Ovary (tissue), 9 donors: ENCODE measurements around the gene MYL4. TPM values are rescaled to one million over a fixed set of nuclear protein-coding genes. Genes with fewer than 3 reads are reported as not detected.

ENCODE experiments used
- DNase-seq, 5 donors: peaks; one replicate each; pipeline ENCODE4 v3.0.0-alpha.2; 2019 to 2020
- H3K27ac ChIP-seq, 2 donors: fragments of 200-600 bp; one replicate each; pipeline versions ENCODE4 v1.5.1 to v1.8.0; 2019 to 2022
- H3K27me3 ChIP-seq: fragments of 200-600 bp; one replicate; pipeline ENCODE4 v1.8.0; 2022
- H3K36me3 ChIP-seq: fragments of 200-600 bp; sonication (generic); one replicate; pipeline ENCODE4 v1.5.1; 2019
- H3K4me1 ChIP-seq: one replicate; pipeline ENCODE4 v1.8.1; 2013; ENCODE audit warnings: mild to moderate bottlenecking, moderate library complexity; ENCODE audit not compliant: insufficient read depth
- H3K4me3 ChIP-seq: fragments of 200-600 bp; sonication (generic); one replicate; pipeline ENCODE4 v1.5.1; 2017
- H3K9me3 ChIP-seq, 2 donors: fragments of 200-600 bp in 1 of 2; sonication (generic) in 1 of 2; one replicate each; pipeline versions ENCODE4 v1.5.1 to v1.8.1; 2013 to 2019; ENCODE audit warnings: mild to moderate bottlenecking in 1 of 2, moderate library complexity in 1 of 2
- EP300 ChIP-seq: sonication (generic); formaldehyde crosslinking; IDR thresholded peaks from one replicate; pipeline ENCODE4 v1.6.1; 2017; ENCODE audit warnings: antibody characterized with exemption
- POLR2A ChIP-seq: fragments of 450-650 bp; IDR thresholded peaks from one replicate; pipeline ENCODE4 v1.6.1; 2017; ENCODE audit warnings: antibody characterized with exemption, mild to moderate bottlenecking, moderate library complexity
- whole genome bisulfite sequencing, 3 donors: extraction: QIAGEN DNeasy Blood & Tissue Kit in 1 of 3; methylation state at CpG; one replicate each; pipeline versions ENCODE4 v1.1.5 to v1.1.7; 2013 to 2017; 5-methylcytosine and 5-hydroxymethylcytosine counted together
- intact Hi-C, 4 donors: fragments of 100-400 bp; cut with DNase I; formaldehyde crosslinking; loops; one replicate each; pipeline versions ENCODE4 v1.11.0 to v1.15.1; 2022 to 2023
- polyA plus RNA-seq, 2 donors: library from polyadenylated mRNA; stranded (reverse); fragments of 200-250 nt in 1 of 2; fragments of 350-450 nt in 1 of 2; fragmentation: Illumina TruSeq in 1 of 2; extraction: RNeasy Lipid Tissue Mini Kit (QIAGEN cat#74804) in 1 of 2; gene quantifications; one replicate each; pipeline ENCODE4 v1.2.3, GENCODE V29; 2013 to 2014
- total RNA-seq, 7 donors: library from RNA; depleted of rRNA in 2 of 7; stranded (reverse); fragments of >200 nt in 2 of 7; fragmentation: NEBNext Ultra II Directional in 3 of 7; extraction: Animal tissue kit (Norgen Biotek cat#: 25700) in 3 of 7; gene quantifications; one replicate each; pipeline versions ENCODE4 v1.1.0 to v1.2.4, GENCODE V29; 2016 to 2023
- TF ChIP-seq, protein P1 (sequence below), 3 donors: fragments of 450-650 bp in 2 of 3; fragments of 200-600 bp in 1 of 3; IDR thresholded peaks; one replicate each; pipeline versions ENCODE4 v1.5.1 to v1.8.0; 2016 to 2022; ENCODE audit warnings: antibody characterized with exemption in 3 of 3, mild to moderate bottlenecking in 1 of 3
- donor health status: DM: no; HTN: no; CAD: no; lungs with moderate emphysema.
- donor health status: DM: no; HTN: no; CAD: no.
- donor health status: Bipolar disorder and iron deficiency.
- donor health status: DM: yes; HTN: yes; CAD: no.
- donor health status: DM: no; HTN: no; CAD: no.
- donor health status: DM: yes; HTN: yes; CAD: no.

Gene MYL4
- total and polyA plus RNA-seq, 9 donors = 0.28 to 0.79 (median 0.37) TPM; not detected in 5

DNA sequence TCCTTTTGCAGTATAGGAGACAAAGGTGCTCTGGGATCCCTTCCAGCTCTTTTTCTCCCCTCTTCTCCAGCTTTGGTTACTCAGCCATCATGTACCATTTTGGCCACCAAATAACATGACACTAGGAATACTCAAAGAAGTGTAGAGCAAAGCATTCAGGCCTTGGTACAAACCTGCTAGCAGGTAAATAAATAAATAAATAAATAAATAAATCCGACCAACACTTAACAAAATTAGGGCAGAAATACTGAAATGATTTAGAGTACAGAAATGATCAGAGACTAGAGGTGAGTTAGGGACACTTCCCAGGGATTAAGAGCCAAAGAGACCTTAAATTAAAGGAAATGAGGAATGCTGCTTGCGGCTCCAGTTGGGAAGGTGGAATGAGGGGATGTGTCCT lies 26.8 kb downstream of the MYL4 start:
- H3K4me1 ChIP-seq = no peaks in the 10 kb centered on the region
- DNase-seq = no peak
- no peak for TF ChIP-seq POLR2A
- no peaks in the 10 kb centered on the region for H3K9me3 ChIP-seq
- no peak overlapping the region for H3K27ac ChIP-seq
- H3K27me3 ChIP-seq = no peaks in the 10 kb centered on the region
- H3K36me3 ChIP-seq = no peaks in the 10 kb centered on the region
- 96 to 97% (median 97%) methylated on average over 2 of the region's 2 CpGs for WGBS, 3 donors
- no peak overlapping the region for H3K4me3 ChIP-seq
- intact Hi-C loops = no loop called here

- WGBS, 3 donors = 94 to 96% (median 96%) methylated on average over 6 to 7 of the region's 7 CpGs
- Histone ChIP-seq H3K9me3 (no peaks in the 10 kb centered on the region), H3K4me1 (no peaks in the 10 kb centered on the region), H3K4me3 (no peak overlapping the region), H3K27ac (no peak overlapping the region), H3K36me3 (no peaks in the 10 kb centered on the region), H3K27me3 (no peaks in the 10 kb centered on the region)
- no peak for DNase-seq
- TF ChIP-seq, protein P1, sequence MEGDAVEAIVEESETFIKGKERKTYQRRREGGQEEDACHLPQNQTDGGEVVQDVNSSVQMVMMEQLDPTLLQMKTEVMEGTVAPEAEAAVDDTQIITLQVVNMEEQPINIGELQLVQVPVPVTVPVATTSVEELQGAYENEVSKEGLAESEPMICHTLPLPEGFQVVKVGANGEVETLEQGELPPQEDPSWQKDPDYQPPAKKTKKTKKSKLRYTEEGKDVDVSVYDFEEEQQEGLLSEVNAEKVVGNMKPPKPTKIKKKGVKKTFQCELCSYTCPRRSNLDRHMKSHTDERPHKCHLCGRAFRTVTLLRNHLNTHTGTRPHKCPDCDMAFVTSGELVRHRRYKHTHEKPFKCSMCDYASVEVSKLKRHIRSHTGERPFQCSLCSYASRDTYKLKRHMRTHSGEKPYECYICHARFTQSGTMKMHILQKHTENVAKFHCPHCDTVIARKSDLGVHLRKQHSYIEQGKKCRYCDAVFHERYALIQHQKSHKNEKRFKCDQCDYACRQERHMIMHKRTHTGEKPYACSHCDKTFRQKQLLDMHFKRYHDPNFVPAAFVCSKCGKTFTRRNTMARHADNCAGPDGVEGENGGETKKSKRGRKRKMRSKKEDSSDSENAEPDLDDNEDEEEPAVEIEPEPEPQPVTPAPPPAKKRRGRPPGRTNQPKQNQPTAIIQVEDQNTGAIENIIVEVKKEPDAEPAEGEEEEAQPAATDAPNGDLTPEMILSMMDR (IDR thresholded peaks at IDR 0.05) = no peak
- TF ChIP-seq EP300 (no peak), POLR2A (no peak)
- intact Hi-C loops = no loop called here
Observed at GRCh38 chr17:47237841-47238240, 28.7 kb downstream of the MYL4 start.

- intact Hi-C loops = no loop called here
- WGBS, 3 donors = 89 to 93% (median 89%) methylated on average over 23 to 29 of the region's 29 CpGs
- Histone ChIP-seq H3K4me3 (no peak overlapping the region), H3K27me3 (no peaks in the 10 kb centered on the region), H3K36me3 (no peaks in the 10 kb centered on the region), H3K27ac (no peak overlapping the region), H3K9me3 (no peaks in the 10 kb centered on the region), H3K4me1 (no peaks in the 10 kb centered on the region)
- no peak for DNase-seq
- no peak for TF ChIP-seq POLR2A
- no peak for TF ChIP-seq EP300
- TF ChIP-seq, protein P1 (IDR thresholded peaks at IDR 0.05) = no peak
Observed at GRCh38 chr17:47238321-47239010, 29.3 kb downstream of the MYL4 start.

DNA sequence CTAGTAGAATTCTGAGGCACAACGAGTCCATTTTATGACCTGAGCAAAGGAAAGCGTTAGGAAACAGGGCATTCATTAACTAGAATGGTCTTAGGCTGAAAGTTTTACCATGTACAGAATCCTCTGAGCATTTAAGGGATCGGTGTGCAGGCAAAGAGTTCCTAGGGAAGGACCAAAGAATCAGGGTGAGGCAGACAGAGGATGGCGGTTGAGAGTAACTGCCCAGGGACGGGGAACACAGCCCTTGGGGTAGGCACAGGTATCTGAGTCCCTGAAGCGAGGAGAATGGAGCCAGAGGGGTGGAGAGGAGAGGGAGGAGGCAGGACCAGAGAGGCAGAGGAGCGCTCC lies 30.4 kb downstream of the MYL4 start:
- H3K4me1 ChIP-seq = peaks cover 2% of the 10 kb centered on the region
- DNase-seq = no peak
- H3K9me3 ChIP-seq = no peaks in the 10 kb centered on the region
- TF ChIP-seq POLR2A (no peak), EP300 (no peak)
- TF ChIP-seq, protein P1 (IDR thresholded peaks at IDR 0.05) = no peak
- H3K36me3 ChIP-seq = no peaks in the 10 kb centered on the region
- 88 to 94% (median 91%) methylated on average over 7 of the region's 7 CpGs for WGBS, 3 donors
- intact Hi-C loops = no loop called here
- H3K4me3 ChIP-seq = no peak overlapping the region
- no peaks in the 10 kb centered on the region for H3K27me3 ChIP-seq
- H3K27ac ChIP-seq = peak overlapping the region in 1 of 2 donors; percentile 33

DNA sequence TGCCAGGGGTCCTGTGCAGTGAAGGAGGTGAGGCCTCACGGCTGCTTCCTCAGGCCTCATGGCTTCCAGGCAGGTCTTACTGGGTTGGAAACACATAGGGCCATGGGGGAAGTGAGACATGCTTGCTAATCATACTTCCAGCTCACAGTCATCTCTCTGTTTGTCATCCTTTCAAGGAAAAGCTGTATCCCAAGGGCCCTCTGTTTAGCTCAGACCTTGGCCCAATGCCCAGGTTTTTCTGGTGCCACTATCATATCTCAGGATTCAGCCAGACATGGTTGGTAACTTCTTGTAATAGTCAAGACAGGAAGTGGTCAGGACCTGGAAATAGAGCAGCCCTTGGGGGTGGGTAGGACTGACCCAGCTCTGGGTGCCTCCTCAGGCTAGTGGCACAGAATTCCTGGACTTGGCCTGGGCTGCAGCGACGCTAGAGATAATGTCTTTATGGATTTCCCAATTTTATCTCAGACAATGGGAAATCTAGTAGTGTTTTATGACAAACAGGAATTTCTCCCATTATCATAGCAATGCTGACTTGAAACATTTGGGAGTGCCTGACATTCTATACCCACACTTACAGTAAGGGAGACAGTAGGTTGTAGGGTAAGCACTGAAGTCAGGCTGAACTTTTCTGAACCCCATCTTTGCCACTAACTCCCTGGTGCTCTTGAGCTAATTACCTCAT lies 31.0 kb downstream of the MYL4 start:
- DNase-seq = peak in 4 of 5 donors; percentile 36 to 74 (median 55)
- Histone ChIP-seq H3K36me3 (no peaks in the 10 kb centered on the region), H3K27me3 (no peaks in the 10 kb centered on the region), H3K27ac (peak overlapping the region in 1 of 2 donors; percentile 33), H3K4me3 (no peak overlapping the region), H3K9me3 (no peaks in the 10 kb centered on the region), H3K4me1 (peaks cover 5% of the 10 kb centered on the region)
- intact Hi-C loops = loop anchor here in 1 of 4 donors (5.0 kb wide), 1 partner anchor 67 kb away; no protein-coding TSS in a partner anchor
- WGBS, 3 donors = 25 to 39% (median 38%) methylated on average over 3 of the region's 3 CpGs
- TF ChIP-seq EP300 (peak; percentile 77), POLR2A (no peak)
